Right lobe of liver (tissue), 4 donors: Measurements from ENCODE around the gene CXCR3.

Experiments
- POLR2A ChIP-seq: fragments of 450-650 bp; IDR thresholded peaks from one replicate; pipeline ENCODE4 v1.6.1; 2017; ENCODE audit warnings: antibody characterized with exemption, mild to moderate bottlenecking
- TF ChIP-seq, protein P1 (sequence below), 4 donors: fragments of 200-600 bp in 3 of 4; fragments of 450-650 bp in 1 of 4; IDR thresholded peaks; one replicate each; pipeline versions ENCODE4 v1.5.1 to v1.8.0; 2016 to 2022; ENCODE audit warnings: antibody characterized with exemption in 4 of 4, mild to moderate bottlenecking in 2 of 4
- donor health status: DM: no; HTN: no; CAD: no.
- donor health status: DM: no; HTN: no; CAD: no.
- donor health status: DM: no; HTN: yes; CAD: no.

DNA sequence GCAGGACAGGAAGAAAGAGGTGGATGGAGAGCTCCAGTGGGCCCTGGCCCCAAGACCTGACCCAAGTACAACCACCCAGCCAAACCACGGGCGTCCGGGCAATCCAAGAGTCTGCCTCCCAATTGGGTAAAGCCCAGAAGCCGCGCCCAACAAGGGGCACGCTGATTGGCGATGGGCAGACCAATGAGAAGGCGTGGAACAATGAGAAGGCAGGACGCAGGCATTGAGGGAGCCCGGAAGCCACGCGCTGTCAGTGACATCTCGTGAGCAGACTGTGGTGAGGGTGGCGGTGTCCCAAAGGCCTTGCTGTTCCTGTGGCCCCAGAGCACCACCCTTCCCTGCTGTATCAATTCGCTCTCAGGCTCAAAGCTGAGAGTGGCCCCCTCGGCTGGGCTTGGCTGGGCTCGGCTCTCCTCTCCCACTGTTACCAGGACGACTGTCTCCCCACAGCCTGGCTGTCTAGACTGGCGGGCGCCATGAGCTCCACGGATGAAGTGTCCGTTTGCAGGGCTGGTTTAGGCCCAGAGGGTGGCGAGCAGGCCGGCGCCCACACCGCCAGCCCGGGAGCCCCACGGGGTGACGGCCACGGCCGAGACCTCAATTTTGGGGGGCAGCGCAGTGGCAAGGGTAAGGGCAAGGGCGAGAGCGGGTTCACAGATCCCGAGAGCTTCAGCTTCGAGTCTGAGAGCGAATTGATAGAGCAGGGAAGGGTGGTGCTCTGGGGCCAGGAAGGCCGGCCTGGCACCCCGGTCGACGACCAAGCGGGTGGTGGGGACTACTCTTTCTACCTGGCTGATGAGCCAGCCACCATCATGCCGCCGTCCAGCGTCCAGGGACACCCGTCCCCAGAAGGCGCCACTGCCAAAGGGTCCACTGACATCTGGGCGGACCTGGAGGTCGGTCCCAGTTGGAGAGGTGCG lies 49.3 kb upstream of the CXCR3 start, which contains the start of gene LOC101059915:
- TF ChIP-seq POLR2A: no peak
- TF ChIP-seq, protein P1, sequence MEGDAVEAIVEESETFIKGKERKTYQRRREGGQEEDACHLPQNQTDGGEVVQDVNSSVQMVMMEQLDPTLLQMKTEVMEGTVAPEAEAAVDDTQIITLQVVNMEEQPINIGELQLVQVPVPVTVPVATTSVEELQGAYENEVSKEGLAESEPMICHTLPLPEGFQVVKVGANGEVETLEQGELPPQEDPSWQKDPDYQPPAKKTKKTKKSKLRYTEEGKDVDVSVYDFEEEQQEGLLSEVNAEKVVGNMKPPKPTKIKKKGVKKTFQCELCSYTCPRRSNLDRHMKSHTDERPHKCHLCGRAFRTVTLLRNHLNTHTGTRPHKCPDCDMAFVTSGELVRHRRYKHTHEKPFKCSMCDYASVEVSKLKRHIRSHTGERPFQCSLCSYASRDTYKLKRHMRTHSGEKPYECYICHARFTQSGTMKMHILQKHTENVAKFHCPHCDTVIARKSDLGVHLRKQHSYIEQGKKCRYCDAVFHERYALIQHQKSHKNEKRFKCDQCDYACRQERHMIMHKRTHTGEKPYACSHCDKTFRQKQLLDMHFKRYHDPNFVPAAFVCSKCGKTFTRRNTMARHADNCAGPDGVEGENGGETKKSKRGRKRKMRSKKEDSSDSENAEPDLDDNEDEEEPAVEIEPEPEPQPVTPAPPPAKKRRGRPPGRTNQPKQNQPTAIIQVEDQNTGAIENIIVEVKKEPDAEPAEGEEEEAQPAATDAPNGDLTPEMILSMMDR (IDR thresholded peaks at IDR 0.05): no peak
